ENCODE data around the gene PKNOX2.

Gene PKNOX2

GRCh38 chr11:125301346-125301745 is 136.8 kb downstream of the PKNOX2 start:
- Histone ChIP-seq H4K20me1 (no peaks in the 10 kb centered on the region), H3K27me3 (no peaks in the 10 kb centered on the region), H3K4me2 (no peak overlapping the region), H3K4me3 (no peak overlapping the region), H3K27ac (no peak overlapping the region), H3K4me1 (peaks cover 19% of the 10 kb centered on the region), H3K9ac (no peak overlapping the region), H3K9me3 (no peaks in the 10 kb centered on the region), H3K36me3 (no peaks in the 10 kb centered on the region)
- no peak for TF ChIP-seq Cebpa-rat (IDR thresholded peaks at IDR 0.05)

GRCh38 chr11:125303186-125303585 is 138.6 kb downstream of the PKNOX2 start:
- no peaks in the 10 kb centered on the region for H4K20me1 ChIP-seq
- no peak overlapping the region for H3K9ac ChIP-seq
- H3K9me3 ChIP-seq, result no peaks in the 10 kb centered on the region
- no peak overlapping the region for H3K4me2 ChIP-seq
- no peak for TF ChIP-seq Cebpa-rat (IDR thresholded peaks at IDR 0.05)
- H3K36me3 ChIP-seq, result no peaks in the 10 kb centered on the region
- no peak overlapping the region for H3K4me3 ChIP-seq
- H3K27ac ChIP-seq, result no peak overlapping the region
- H3K4me1 ChIP-seq, result peaks cover 12% of the 10 kb centered on the region
- H3K27me3 ChIP-seq, result no peaks in the 10 kb centered on the region

- no peak overlapping the region for H3K4me3 ChIP-seq
- H3K27me3 ChIP-seq, result no peaks in the 10 kb centered on the region
- H3K4me1 ChIP-seq, result peaks cover 12% of the 10 kb centered on the region
- H3K9ac ChIP-seq, result no peak overlapping the region
- no peak overlapping the region for H3K4me2 ChIP-seq
- H3K36me3 ChIP-seq, result no peaks in the 10 kb centered on the region
- no peaks in the 10 kb centered on the region for H4K20me1 ChIP-seq
- no peaks in the 10 kb centered on the region for H3K9me3 ChIP-seq
- no peak for TF ChIP-seq Cebpa-rat (IDR thresholded peaks at IDR 0.05)
- H3K27ac ChIP-seq, result no peak overlapping the region
Measured at GRCh38 chr11:125303694-125304093, 139.1 kb downstream of the PKNOX2 start.

- H3K9me3 ChIP-seq, result no peaks in the 10 kb centered on the region
- H3K4me1 ChIP-seq, result peaks cover 7% of the 10 kb centered on the region
- no peaks in the 10 kb centered on the region for H3K27me3 ChIP-seq
- TF ChIP-seq Cebpa-rat (IDR thresholded peaks at IDR 0.05), result no peak
- H3K4me2 ChIP-seq, result no peak overlapping the region
- H3K36me3 ChIP-seq, result no peaks in the 10 kb centered on the region
- no peak overlapping the region for H3K4me3 ChIP-seq
- H4K20me1 ChIP-seq, result no peaks in the 10 kb centered on the region
- H3K27ac ChIP-seq, result no peak overlapping the region
- H3K9ac ChIP-seq, result no peak overlapping the region
Measured at GRCh38 chr11:125304136-125304535, 139.6 kb downstream of the PKNOX2 start.

GRCh38 chr11:125304876-125305275 is 140.3 kb downstream of the PKNOX2 start:
- H3K27ac ChIP-seq, result no peak overlapping the region
- H3K9me3 ChIP-seq, result no peaks in the 10 kb centered on the region
- no peak for TF ChIP-seq Cebpa-rat (IDR thresholded peaks at IDR 0.05)
- H3K4me2 ChIP-seq, result no peak overlapping the region
- no peak overlapping the region for H3K9ac ChIP-seq
- H3K4me1 ChIP-seq, result peaks cover 3% of the 10 kb centered on the region; the same call in 1 of the 2 replicates
- no peaks in the 10 kb centered on the region for H3K36me3 ChIP-seq
- no peaks in the 10 kb centered on the region for H3K27me3 ChIP-seq
- H3K4me3 ChIP-seq, result no peak overlapping the region
- H4K20me1 ChIP-seq, result no peaks in the 10 kb centered on the region

- H3K27me3 ChIP-seq, result no peaks in the 10 kb centered on the region
- no peak overlapping the region for H3K4me3 ChIP-seq
- H3K9ac ChIP-seq, result no peak overlapping the region
- H3K4me1 ChIP-seq, result peaks cover 3% of the 10 kb centered on the region; the same call in 1 of the 2 replicates
- H4K20me1 ChIP-seq, result no peaks in the 10 kb centered on the region
- TF ChIP-seq Cebpa-rat (IDR thresholded peaks at IDR 0.05), result no peak
- no peak overlapping the region for H3K4me2 ChIP-seq
- H3K27ac ChIP-seq, result no peak overlapping the region
- H3K9me3 ChIP-seq, result no peaks in the 10 kb centered on the region
- H3K36me3 ChIP-seq, result no peaks in the 10 kb centered on the region
Measured at GRCh38 chr11:125305345-125305744, 140.8 kb downstream of the PKNOX2 start.

GRCh38 chr11:125306476-125306875 is 141.9 kb downstream of the PKNOX2 start:
- H4K20me1 ChIP-seq, result no peaks in the 10 kb centered on the region
- peaks cover 3% of the 10 kb centered on the region; the same call in 1 of the 2 replicates for H3K4me1 ChIP-seq
- no peaks in the 10 kb centered on the region for H3K9me3 ChIP-seq
- no peaks in the 10 kb centered on the region for H3K27me3 ChIP-seq
- no peak overlapping the region for H3K9ac ChIP-seq
- no peaks in the 10 kb centered on the region for H3K36me3 ChIP-seq
- no peak overlapping the region for H3K27ac ChIP-seq
- no peak overlapping the region for H3K4me3 ChIP-seq
- TF ChIP-seq Cebpa-rat (IDR thresholded peaks at IDR 0.05), result no peak
- H3K4me2 ChIP-seq, result no peak overlapping the region

- Histone ChIP-seq H3K27me3 (no peaks in the 10 kb centered on the region), H3K4me3 (no peak overlapping the region), H3K36me3 (no peaks in the 10 kb centered on the region), H3K9me3 (no peaks in the 10 kb centered on the region), H3K4me1 (peaks cover 3% of the 10 kb centered on the region; the same call in 1 of the 2 replicates), H3K9ac (no peak overlapping the region), H3K27ac (no peak overlapping the region), H3K4me2 (no peak overlapping the region), H4K20me1 (no peaks in the 10 kb centered on the region)
- TF ChIP-seq Cebpa-rat (IDR thresholded peaks at IDR 0.05), result no peak
Measured at GRCh38 chr11:125308246-125308645, 143.7 kb downstream of the PKNOX2 start.

GRCh38 chr11:125312391-125312790 is 147.8 kb downstream of the PKNOX2 start:
- Histone ChIP-seq H3K27me3 (no peaks in the 10 kb centered on the region), H3K4me3 (no peak overlapping the region)
- TF ChIP-seq Cebpa-rat (IDR thresholded peaks at IDR 0.05), result no peak

GRCh38 chr11:125312812-125313211 is 148.3 kb downstream of the PKNOX2 start:
- Histone ChIP-seq H3K9me3 (peaks cover 10% of the 10 kb centered on the region), H3K27ac (no peak overlapping the region), H3K4me3 (no peak overlapping the region), H3K4me1 (no peaks in the 10 kb centered on the region), H3K4me2 (no peak overlapping the region), H4K20me1 (no peaks in the 10 kb centered on the region), H3K27me3 (no peaks in the 10 kb centered on the region), H3K9ac (no peak overlapping the region), H3K36me3 (no peaks in the 10 kb centered on the region)
- TF ChIP-seq Cebpa-rat (IDR thresholded peaks at IDR 0.05), result no peak

More at GRCh38 chr11:125312391-125312790, 147.8 kb downstream of the PKNOX2 start:
- Histone ChIP-seq H3K4me1 (no peaks in the 10 kb centered on the region), H4K20me1 (no peaks in the 10 kb centered on the region), H3K4me2 (no peak overlapping the region), H3K36me3 (no peaks in the 10 kb centered on the region), H3K27ac (no peak overlapping the region), H3K9me3 (peaks cover 6% of the 10 kb centered on the region), H3K9ac (no peak overlapping the region)

Measured in BLaER1 (cell line).